Measurements from ENCODE around the gene TNNT2.

TNNT2 gene

DNA sequence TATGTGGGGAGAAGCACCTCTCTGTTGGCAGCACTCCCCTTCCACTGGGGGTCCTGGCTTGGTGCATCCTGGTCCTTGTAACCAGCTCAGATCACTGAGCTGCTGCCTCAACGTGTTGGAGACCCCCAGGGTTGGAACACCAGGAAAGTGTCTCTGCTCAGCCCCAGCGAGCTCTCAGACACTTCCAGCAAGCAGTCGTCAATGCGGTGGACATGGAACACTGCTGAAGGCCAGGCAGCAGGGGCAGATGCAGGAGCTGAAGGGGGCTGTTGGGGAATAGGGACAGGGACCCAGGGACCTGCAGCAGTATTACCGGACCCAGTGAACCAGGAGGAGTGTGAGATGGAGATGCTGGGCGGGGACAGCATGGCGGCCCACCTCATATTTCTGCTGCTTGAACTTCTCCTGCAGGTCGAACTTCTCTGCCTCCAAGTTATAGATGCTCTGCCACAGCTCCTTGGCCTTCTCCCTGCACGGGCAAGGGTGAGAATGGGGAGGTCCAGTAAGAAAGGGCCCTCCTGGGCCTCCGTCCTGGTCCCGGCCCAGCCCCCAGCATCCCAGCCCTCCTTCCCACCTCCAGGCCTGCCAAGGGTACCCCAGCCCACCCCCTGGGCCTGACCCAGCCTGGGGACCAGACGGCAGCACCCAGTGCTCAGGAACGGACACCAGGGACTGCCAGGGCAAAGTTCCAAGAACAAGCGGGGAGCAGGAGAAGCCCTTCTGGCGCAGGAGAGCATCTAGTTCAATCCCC is 16.4 kb downstream of the TNNT2 start:
- TF ChIP-seq POLR2A (IDR thresholded peaks at IDR 0.05; ENCODE audit: low read depth, low read length) = no peak
- FAIRE-seq = no peak
- DNase-seq (ENCODE audit: insufficient read length, low spot score) = no peak

DNA sequence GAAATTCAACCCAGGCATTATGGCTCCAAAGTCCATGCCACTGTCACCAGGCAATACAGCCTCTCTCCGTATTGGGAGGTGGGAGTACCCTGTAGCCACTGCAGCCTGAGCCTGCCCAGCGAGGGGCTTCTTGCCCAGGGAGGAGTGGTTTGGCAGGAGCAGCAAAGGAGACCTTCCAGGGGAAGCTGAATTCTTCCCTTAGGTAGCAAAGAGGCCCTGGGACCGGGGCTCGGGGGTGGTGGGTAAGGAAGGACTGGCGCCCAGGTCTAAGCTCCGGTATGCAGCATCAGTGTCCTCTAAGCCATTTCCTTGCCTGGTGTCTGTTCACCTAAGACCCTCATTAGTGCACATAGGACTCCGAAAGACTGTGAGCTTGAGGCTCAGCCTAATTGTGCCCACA is 17.0 kb downstream of the TNNT2 start:
- FAIRE-seq (no peak), DNase-seq (ENCODE audit: insufficient read length, low spot score) (no peak)
- no peak for TF ChIP-seq POLR2A (IDR thresholded peaks at IDR 0.05; ENCODE audit: low read depth, low read length)

DNA sequence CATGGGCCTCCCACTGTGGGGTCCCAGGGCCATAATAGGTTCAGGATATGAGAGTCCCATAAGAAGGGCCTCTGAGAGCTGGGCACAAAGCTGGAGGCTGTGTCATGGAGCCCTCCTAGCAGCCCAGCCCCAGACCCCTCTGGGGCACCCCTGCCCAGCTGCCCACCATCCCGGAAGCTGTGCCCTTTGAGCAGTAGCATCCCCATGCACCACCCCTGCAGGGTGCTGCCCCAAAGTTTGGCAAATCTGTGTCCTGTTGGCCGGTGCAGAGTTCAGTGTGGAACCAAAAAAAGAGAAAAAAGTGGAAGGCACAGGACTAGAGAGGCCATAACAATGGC is 17.6 kb downstream of the TNNT2 start:
- no peak for DNase-seq (ENCODE audit: insufficient read length, low spot score)
- FAIRE-seq = no peak
- no peak for TF ChIP-seq POLR2A (IDR thresholded peaks at IDR 0.05; ENCODE audit: low read depth, low read length)

- DNase-seq (ENCODE audit: insufficient read length, low spot score) (no peak), FAIRE-seq (no peak)
- no peak for TF ChIP-seq POLR2A (IDR thresholded peaks at IDR 0.05; ENCODE audit: low read depth, low read length)
Measured at GRCh38 chr1:201359031-201359872, 18.2 kb downstream of the TNNT2 start.

DNA sequence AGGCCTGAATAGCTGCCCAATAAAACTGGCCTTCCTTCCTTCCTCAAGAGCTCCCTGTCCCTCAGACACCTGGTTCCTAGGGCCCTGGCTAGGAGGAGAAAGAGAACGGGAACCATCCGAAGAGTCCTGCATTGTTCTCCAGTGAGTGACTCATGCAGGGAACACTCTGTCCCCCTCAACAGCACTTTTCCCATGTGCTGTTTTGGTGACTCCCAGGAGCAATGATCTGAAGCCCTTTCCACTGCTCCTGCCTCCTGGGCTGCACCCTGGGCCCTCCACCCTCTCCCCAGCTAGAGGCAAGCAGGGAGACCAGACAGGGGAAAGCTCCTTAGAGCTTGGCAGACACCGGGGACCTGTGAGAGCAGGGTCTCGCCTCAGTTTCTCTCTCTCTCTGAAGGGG is 18.9 kb downstream of the TNNT2 start:
- no peak for FAIRE-seq
- DNase-seq (ENCODE audit: insufficient read length, low spot score) = no peak
- TF ChIP-seq POLR2A (IDR thresholded peaks at IDR 0.05; ENCODE audit: low read depth, low read length) = no peak

GRCh38 chr1:201357636-201358348 is 19.7 kb downstream of the TNNT2 start:
- DNase-seq (ENCODE audit: insufficient read length, low spot score) (no peak), FAIRE-seq (no peak)
- TF ChIP-seq POLR2A (IDR thresholded peaks at IDR 0.05; ENCODE audit: low read depth, low read length) = no peak

- FAIRE-seq (no peak), DNase-seq (ENCODE audit: insufficient read length, low spot score) (no peak)
- no peak for TF ChIP-seq POLR2A (IDR thresholded peaks at IDR 0.05; ENCODE audit: low read depth, low read length)
Measured at GRCh38 chr1:201357211-201357610, 20.3 kb downstream of the TNNT2 start.

- TF ChIP-seq POLR2A (IDR thresholded peaks at IDR 0.05; ENCODE audit: low read depth, low read length) = no peak
- no peak for FAIRE-seq
- no peak for DNase-seq (ENCODE audit: insufficient read length, low spot score)
Measured at GRCh38 chr1:201356701-201357100, 20.8 kb downstream of the TNNT2 start.

GRCh38 chr1:201356236-201356635 is 21.2 kb downstream of the TNNT2 start:
- FAIRE-seq (no peak), DNase-seq (ENCODE audit: insufficient read length, low spot score) (no peak)
- TF ChIP-seq POLR2A (IDR thresholded peaks at IDR 0.05; ENCODE audit: low read depth, low read length) = no peak

GRCh38 chr1:201355471-201355870 is 22.0 kb downstream of the TNNT2 start:
- DNase-seq (ENCODE audit: insufficient read length, low spot score) (no peak), FAIRE-seq (no peak)
- TF ChIP-seq POLR2A (IDR thresholded peaks at IDR 0.05; ENCODE audit: low read depth, low read length) = no peak

GRCh38 chr1:201354901-201355295 is 22.6 kb downstream of the TNNT2 start:
- FAIRE-seq = no peak
- TF ChIP-seq POLR2A (IDR thresholded peaks at IDR 0.05; ENCODE audit: low read depth, low read length) = no peak
- DNase-seq (ENCODE audit: insufficient read length, low spot score) = no peak

- TF ChIP-seq POLR2A (IDR thresholded peaks at IDR 0.05; ENCODE audit: low read depth, low read length) = no peak
- FAIRE-seq = no peak
- no peak for DNase-seq (ENCODE audit: insufficient read length, low spot score)
Measured at GRCh38 chr1:201354151-201354900, 23.2 kb downstream of the TNNT2 start.

GRCh38 chr1:201353186-201353940 is 24.1 kb downstream of the TNNT2 start:
- TF ChIP-seq POLR2A (IDR thresholded peaks at IDR 0.05; ENCODE audit: low read depth, low read length) = no peak
- FAIRE-seq (no peak), DNase-seq (ENCODE audit: insufficient read length, low spot score) (no peak)

Data from H54 (cell line).